OCI-LY1 (cell line): ENCODE measurements around the gene NKTR.

Experiments used
- CTCF ChIP-seq: fragments of 200-600 bp; sonication (generic), shearing (Covaris generic); IDR thresholded peaks from 2 replicates; pipeline ENCODE4 v1.5.1; 2017; ENCODE audit warnings: mild to moderate bottlenecking, antibody characterized with exemption, low read length, moderate library complexity, mixed read lengths
- EZH2 ChIP-seq: fragments of 200-600 bp; sonication (generic), shearing (Covaris generic); IDR thresholded peaks from 2 replicates; pipeline ENCODE4 v1.8.0; 2017; ENCODE audit warnings: borderline replicate concordance, mixed run types, mild to moderate bottlenecking, antibody characterized with exemption, low read length, moderate library complexity, mixed read lengths

GRCh38 chr3:42610976-42611375 is 10.5 kb downstream of the NKTR start:
- no peak for TF ChIP-seq EZH2
- no peak for TF ChIP-seq CTCF
